GM20431 (cell line): ENCODE results near the gene CCDC154.

ENCODE experiments used
- in situ Hi-C: fragments of 300-500 bp; cut with MseI, MboI; formaldehyde crosslinking; loops from one replicate; pipeline ENCODE4 v1.15.0; 2020; ENCODE audit warnings: low sequenced_read_pairs; ENCODE audit not compliant: unreplicated experiment

Gene CCDC154

GRCh38 chr16:1395444-1396031 lies 48.8 kb downstream of the CCDC154 start:
- in situ Hi-C loops = no loop called here

GRCh38 chr16:1394367-1394951 lies 49.9 kb downstream of the CCDC154 start:
- in situ Hi-C loops = no loop called here

GRCh38 chr16:1393613-1394176 lies 50.7 kb downstream of the CCDC154 start:
- in situ Hi-C loops = no loop called here

- in situ Hi-C loops = no loop called here
Measured at GRCh38 chr16:1392826-1393225, 51.5 kb downstream of the CCDC154 start.

- in situ Hi-C loops = no loop called here
Measured at GRCh38 chr16:1390239-1390779, 54.0 kb downstream of the CCDC154 start.

GRCh38 chr16:1389762-1390161 lies 54.6 kb downstream of the CCDC154 start:
- in situ Hi-C loops = no loop called here

GRCh38 chr16:1387331-1387730 lies 57.0 kb downstream of the CCDC154 start:
- in situ Hi-C loops = no loop called here

- in situ Hi-C loops = no loop called here
Measured at GRCh38 chr16:1385232-1385631, 59.1 kb downstream of the CCDC154 start.
